Endothelial cell of umbilical vein (primary cell): ENCODE measurements around the gene RBMS3. TPM values are rescaled to one million over a fixed set of nuclear protein-coding genes. Genes with fewer than 3 reads are reported as not detected.

Source experiments
- BruUV-seq: library from RNA; stranded (reverse); fragments of 400-500 nt; replicated peaks from 2 replicates; lab custom pipeline; 2021; lab: Mats Ljungman, UMichigan
- CTCF ChIA-PET: fragments of 300-600, 350-600 bp; sonication (Branson Sonifier 250); formaldehyde crosslinking; loops from one replicate; lab custom pipeline; 2021; ENCODE audit warnings: antibody characterized with exemption, inconsistent platforms; lab: Charles Lee
- POLR2A ChIA-PET: fragments of 300-600, 350-600 bp; sonication (Branson Sonifier 250); formaldehyde crosslinking; loops from one replicate; lab custom pipeline; 2021; ENCODE audit warnings: antibody characterized with exemption, inconsistent platforms; lab: Charles Lee
- DNase-seq: peaks from one replicate; pipeline ENCODE4 v3.0.0-alpha.2; 2011; ENCODE audit warnings: low read depth, low spot score
- FAIRE-seq: peaks from 2 replicates; lab custom pipeline; 2011; peaks lifted over from hg19 to GRCh38; lab: Jason Lieb, UNC
- H2AFZ ChIP-seq: 2 replicates; pipeline ENCODE4 v1.6.0; 2012; ENCODE audit warnings: low read depth, low read length, control low read depth, inconsistent platforms
- H3K27ac ChIP-seq: 2 replicates; pipeline ENCODE4 v1.5.1; 2011; ENCODE audit warnings: low read depth, mild to moderate bottlenecking, control low read depth, low read length, moderate library complexity; ENCODE audit not compliant: insufficient read depth
- H3K27me3 ChIP-seq, 2 experiments: 2 replicates each; pipeline versions ENCODE4 v1.6.0 to v1.6.1; 2011; ENCODE audit warnings: low read length in 2 of 2, mixed read lengths in 1 of 2; ENCODE audit not compliant: control insufficient read depth in 2 of 2, insufficient read depth in 2 of 2
- H3K36me3 ChIP-seq, 2 experiments: 2 replicates in 1 of 2; 3 replicates in 1 of 2; pipeline ENCODE4 v1.5.1; 2011; ENCODE audit warnings: low read length in 2 of 2, mild to moderate bottlenecking in 1 of 2, moderate library complexity in 1 of 2; ENCODE audit not compliant: control insufficient read depth in 2 of 2, insufficient read depth in 2 of 2; ENCODE audit errors: extremely low read depth in 1 of 2
- H3K4me1 ChIP-seq: 3 replicates; pipeline ENCODE4 v1.5.1; 2011; ENCODE audit warnings: mild to moderate bottlenecking, low read length; ENCODE audit not compliant: control insufficient read depth, insufficient read depth; ENCODE audit errors: extremely low read depth
- H3K4me2 ChIP-seq: 2 replicates; pipeline ENCODE4 v1.6.1; 2011; ENCODE audit warnings: low read length, control low read depth, mixed read lengths; ENCODE audit not compliant: insufficient read depth
- H3K4me3 ChIP-seq, 3 experiments: fragments of 200-600 bp in 1 of 3; sonication (generic), shearing (Covaris generic) in 1 of 3; replicated peaks in 1 of 3; 2 replicates each; pipeline ENCODE4 v1.5.1; 2011 to 2016; ENCODE audit warnings: control low read depth in 3 of 3, low read length in 3 of 3, mild to moderate bottlenecking in 2 of 3, inconsistent platforms in 1 of 3, low read depth in 1 of 3, moderate library complexity in 1 of 3; ENCODE audit not compliant: insufficient read depth in 1 of 3
- H3K79me2 ChIP-seq: 2 replicates; pipeline ENCODE4 v1.6.0; 2012; ENCODE audit warnings: low read length, inconsistent platforms; ENCODE audit not compliant: control insufficient read depth, insufficient read depth
- H3K9ac ChIP-seq: replicated peaks from 2 replicates; pipeline ENCODE3; 2011; ENCODE audit warnings: low read length, control low read depth; ENCODE audit not compliant: insufficient read depth; ENCODE audit errors: extremely low read depth
- H3K9me1 ChIP-seq: replicated peaks from 3 replicates; pipeline ENCODE4 v1.6.0; 2011; ENCODE audit warnings: mild to moderate bottlenecking, low read length; ENCODE audit not compliant: control insufficient read depth, insufficient read depth; ENCODE audit errors: extremely low read depth
- H3K9me3 ChIP-seq: replicated peaks from 2 replicates; pipeline ENCODE4 v1.5.1; 2012; ENCODE audit warnings: low read length, inconsistent platforms; ENCODE audit not compliant: control insufficient read depth, insufficient read depth
- H4K20me1 ChIP-seq: replicated peaks from 2 replicates; pipeline ENCODE3; 2011; ENCODE audit warnings: mild to moderate bottlenecking, low read length; ENCODE audit not compliant: control insufficient read depth, insufficient read depth; ENCODE audit errors: extremely low read depth
- EZH2 ChIP-seq: IDR thresholded peaks from 2 replicates; pipeline ENCODE4 v1.6.1; 2012; ENCODE audit warnings: borderline replicate concordance, low read depth, mild to moderate bottlenecking, moderate library complexity, low read length, inconsistent platforms; ENCODE audit not compliant: severe bottlenecking
- FOS ChIP-seq: IDR thresholded peaks from 2 replicates; pipeline ENCODE4 v1.6.1; 2011; ENCODE audit warnings: mild to moderate bottlenecking, low read length, moderate library complexity, borderline replicate concordance; ENCODE audit not compliant: insufficient read depth
- GATA2 ChIP-seq: IDR thresholded peaks from 2 replicates; pipeline ENCODE4 v1.7.0; 2011; ENCODE audit warnings: low read depth, mild to moderate bottlenecking, moderate library complexity, mixed read lengths, low read length; ENCODE audit not compliant: insufficient read length, insufficient read depth
- JUN ChIP-seq: IDR thresholded peaks from 2 replicates; pipeline ENCODE4 v1.6.1; 2011; ENCODE audit warnings: borderline replicate concordance, low read depth; ENCODE audit not compliant: insufficient read length, insufficient read depth
- MYC ChIP-seq: IDR thresholded peaks from one replicate; pipeline ENCODE4 v1.6.1; 2011; ENCODE audit warnings: mild to moderate bottlenecking, low read depth, low read length
- POLR2A ChIP-seq: IDR thresholded peaks from 2 replicates; pipeline ENCODE4 v1.6.1; 2012; ENCODE audit warnings: low read depth, mild to moderate bottlenecking, control low read depth, low read length
- POLR2AphosphoS5 ChIP-seq: IDR thresholded peaks from 2 replicates; pipeline ENCODE4 v1.6.1; 2012; ENCODE audit warnings: low read depth, mild to moderate bottlenecking, control low read depth, low read length, moderate library complexity; ENCODE audit not compliant: insufficient read depth
- dilution Hi-C: fragments of 300-500 bp; cut with MboI; formaldehyde crosslinking; loops from one replicate; pipeline ENCODE4 v1.15.0; 2019; ENCODE audit warnings: low sequenced_read_pairs; ENCODE audit not compliant: extremely low pct_ligation_motif_present
- intact Hi-C: fragments of 100-400 bp; cut with micrococcal nuclease; formaldehyde crosslinking; loops from one replicate; pipeline ENCODE4 v1.10.0; 2022
- polyA plus RNA-seq, 4 experiments: library from polyadenylated mRNA; depleted of rRNA in 3 of 4; stranded (reverse) in 3 of 4; unstranded in 1 of 4; fragments of >200 nt; gene quantifications; 2 replicates each; pipeline versions ENCODE4 v1.2.1 to v1.2.3, GENCODE V29; 2011 to 2012; ENCODE audit warnings: missing spikeins in 1 of 4
- total RNA-seq: library from RNA; stranded (reverse); gene quantifications from 2 replicates; pipeline ENCODE4 v1.2.3, GENCODE V29; 2021
- TF ChIP-seq, protein P1 (sequence below): IDR thresholded peaks from 2 replicates; pipeline ENCODE4 v1.6.1; 2011; ENCODE audit not compliant: insufficient read depth, insufficient read length
- TF ChIP-seq, protein P2 (sequence below), 2 donors: IDR thresholded peaks; 1 replicate in 1 of 2; 2 replicates in 1 of 2; pipeline ENCODE4 v1.5.1; 2011; ENCODE audit warnings: low read length in 2 of 2, mild to moderate bottlenecking in 2 of 2, moderate library complexity in 2 of 2, control low read depth in 1 of 2, inconsistent platforms in 1 of 2, low read depth in 1 of 2; ENCODE audit not compliant: insufficient read depth in 1 of 2; ENCODE audit errors: extremely low read depth in 1 of 2

The RBMS3 gene
- total and polyA plus RNA-seq, 2 donors (not counting 3 experiments of a cell fraction or from before 2014, with no cell fraction given), result 13.6 to 42.3 TPM

DNA sequence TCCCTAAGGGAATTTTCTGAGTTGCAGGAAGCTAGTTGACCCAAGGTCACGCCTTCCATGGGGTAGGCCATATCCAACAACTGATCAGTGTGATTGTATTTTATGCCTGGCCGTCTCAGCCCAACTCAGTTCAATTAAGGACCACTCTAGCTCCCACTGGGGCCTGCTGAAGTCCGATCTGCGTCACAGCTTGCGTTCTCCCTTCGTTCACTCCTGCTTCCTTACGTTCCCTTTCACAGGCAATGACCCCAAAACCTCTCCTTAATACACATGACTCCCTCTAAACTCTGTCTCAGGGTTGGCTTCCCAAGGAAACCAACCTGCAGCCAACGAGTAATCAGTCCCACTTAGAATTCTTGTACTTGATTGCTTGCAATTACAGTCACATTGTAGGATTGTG, 428.0 kb downstream of the RBMS3 start:
- TF ChIP-seq JUN (no peak), FOS (no peak), GATA2 (no peak), EZH2 (no peak), POLR2A (no peak), POLR2AphosphoS5 (no peak), MYC (no peak)
- TF ChIP-seq, protein P1, sequence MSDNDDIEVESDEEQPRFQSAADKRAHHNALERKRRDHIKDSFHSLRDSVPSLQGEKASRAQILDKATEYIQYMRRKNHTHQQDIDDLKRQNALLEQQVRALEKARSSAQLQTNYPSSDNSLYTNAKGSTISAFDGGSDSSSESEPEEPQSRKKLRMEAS, result no peak
- TF ChIP-seq, protein P2, sequence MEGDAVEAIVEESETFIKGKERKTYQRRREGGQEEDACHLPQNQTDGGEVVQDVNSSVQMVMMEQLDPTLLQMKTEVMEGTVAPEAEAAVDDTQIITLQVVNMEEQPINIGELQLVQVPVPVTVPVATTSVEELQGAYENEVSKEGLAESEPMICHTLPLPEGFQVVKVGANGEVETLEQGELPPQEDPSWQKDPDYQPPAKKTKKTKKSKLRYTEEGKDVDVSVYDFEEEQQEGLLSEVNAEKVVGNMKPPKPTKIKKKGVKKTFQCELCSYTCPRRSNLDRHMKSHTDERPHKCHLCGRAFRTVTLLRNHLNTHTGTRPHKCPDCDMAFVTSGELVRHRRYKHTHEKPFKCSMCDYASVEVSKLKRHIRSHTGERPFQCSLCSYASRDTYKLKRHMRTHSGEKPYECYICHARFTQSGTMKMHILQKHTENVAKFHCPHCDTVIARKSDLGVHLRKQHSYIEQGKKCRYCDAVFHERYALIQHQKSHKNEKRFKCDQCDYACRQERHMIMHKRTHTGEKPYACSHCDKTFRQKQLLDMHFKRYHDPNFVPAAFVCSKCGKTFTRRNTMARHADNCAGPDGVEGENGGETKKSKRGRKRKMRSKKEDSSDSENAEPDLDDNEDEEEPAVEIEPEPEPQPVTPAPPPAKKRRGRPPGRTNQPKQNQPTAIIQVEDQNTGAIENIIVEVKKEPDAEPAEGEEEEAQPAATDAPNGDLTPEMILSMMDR (IDR thresholded peaks at IDR 0.05; ENCODE audit: extremely low read depth in 1 of 2, insufficient read depth in 1 of 2, low read depth in 1 of 2, low read length in 2 of 2), result no peak
- intact Hi-C loops (no loop called here), dilution Hi-C loops (no loop called here)
- H3K9ac ChIP-seq, result no peak overlapping the region
- H3K79me2 ChIP-seq, result no peaks in the 10 kb centered on the region
- H3K9me3 ChIP-seq, result no peaks in the 10 kb centered on the region
- no peak overlapping the region for H3K4me3 ChIP-seq
- DNase-seq, result no peak
- no peak overlapping the region for H2AFZ ChIP-seq
- H3K27me3 ChIP-seq, result no peaks in the 10 kb centered on the region
- ChIA-PET CTCF (interaction anchor here (1.3 to 1.4 kb wide), 2 partner anchors 10 to 39 kb away, joined by 3 read pairs; no protein-coding TSS in a partner anchor), POLR2A (no interaction called here)
- FAIRE-seq, result no peak
- H3K4me1 ChIP-seq, result no peaks in the 10 kb centered on the region
- BruUV-seq, result no TSS peak
- no peaks in the 10 kb centered on the region for H4K20me1 ChIP-seq
- H3K4me2 ChIP-seq, result no peak overlapping the region
- no peak overlapping the region for H3K27ac ChIP-seq
- H3K36me3 ChIP-seq, result no peaks in the 10 kb centered on the region
- H3K9me1 ChIP-seq, result no peaks in the 10 kb centered on the region
